ENCODE data around the gene CARMIL1.
"Not testable (repeated sequence)": the region's sequence is repeated elsewhere in the genome, so short reads cannot be mapped to it uniquely, and the experiment has no call there.

The CARMIL1 gene

GRCh38 chr6:25366903-25367545 lies 87.8 kb downstream of the CARMIL1 start:
- in situ Hi-C loops (cut with MboI; ENCODE audit: low sequenced_read_pairs): no loop called here
- no peaks in the 10 kb centered on the region; the same call in 1 of the 2 replicates for H3K9me3 ChIP-seq
- no peaks in the 10 kb centered on the region for H3K27me3 ChIP-seq (ENCODE audit: low read depth)
- no peak for DNase-seq (ENCODE audit: low spot score in 2 of 2)
- peaks cover 6% of the 10 kb centered on the region; the same call in 1 of the 2 replicates for H3K4me1 ChIP-seq
- no peak overlapping the region for H3K4me3 ChIP-seq
- no peaks in the 10 kb centered on the region for H3K36me3 ChIP-seq (replicated peaks)

- Histone ChIP-seq H3K4me1 (peaks cover 6% of the 10 kb centered on the region; the same call in 1 of the 2 replicates), H3K36me3 (replicated peaks) (no peaks in the 10 kb centered on the region), H3K9me3 (no peaks in the 10 kb centered on the region; the same call in 1 of the 2 replicates), H3K4me3 (no peak overlapping the region), H3K27me3 (ENCODE audit: low read depth) (no peaks in the 10 kb centered on the region)
- in situ Hi-C loops (cut with MboI; ENCODE audit: low sequenced_read_pairs): no loop called here
- DNase-seq (ENCODE audit: low spot score in 2 of 2): no peak
These were observed 89.9 kb downstream of the CARMIL1 start for GRCh38 chr6:25369036-25369432.

GRCh38 chr6:25369433-25370177 lies 90.4 kb downstream of the CARMIL1 start:
- H3K9me3 ChIP-seq: no peaks in the 10 kb centered on the region; the same call in 1 of the 2 replicates
- no peak overlapping the region for H3K4me3 ChIP-seq
- DNase-seq (ENCODE audit: low spot score in 2 of 2): no peak
- in situ Hi-C loops (cut with MboI; ENCODE audit: low sequenced_read_pairs): no loop called here
- H3K36me3 ChIP-seq (replicated peaks): no peaks in the 10 kb centered on the region
- H3K4me1 ChIP-seq: peaks cover 6% of the 10 kb centered on the region; the same call in 1 of the 2 replicates
- H3K27me3 ChIP-seq (ENCODE audit: low read depth): no peaks in the 10 kb centered on the region

GRCh38 chr6:25370178-25371036 lies 91.2 kb downstream of the CARMIL1 start:
- Histone ChIP-seq H3K9me3 (no peaks in the 10 kb centered on the region; the same call in 1 of the 2 replicates), H3K36me3 (replicated peaks) (no peaks in the 10 kb centered on the region), H3K27me3 (ENCODE audit: low read depth) (no peaks in the 10 kb centered on the region), H3K4me3 (no peak overlapping the region), H3K4me1 (peaks cover 6% of the 10 kb centered on the region; the same call in 1 of the 2 replicates)
- DNase-seq (ENCODE audit: low spot score in 2 of 2): no peak
- in situ Hi-C loops (cut with MboI; ENCODE audit: low sequenced_read_pairs): no loop called here

- Histone ChIP-seq H3K36me3 (replicated peaks) (no peaks in the 10 kb centered on the region), H3K9me3 (no peaks in the 10 kb centered on the region; the same call in 1 of the 2 replicates), H3K4me3 (no peak overlapping the region), H3K4me1 (peaks cover 6% of the 10 kb centered on the region; the same call in 1 of the 2 replicates), H3K27me3 (ENCODE audit: low read depth) (no peaks in the 10 kb centered on the region)
- no peak for DNase-seq (ENCODE audit: low spot score in 2 of 2)
- in situ Hi-C loops (cut with MboI; ENCODE audit: low sequenced_read_pairs): no loop called here
These were observed 91.8 kb downstream of the CARMIL1 start for GRCh38 chr6:25371037-25371347.

GRCh38 chr6:25375125-25375524 lies 96.0 kb downstream of the CARMIL1 start:
- in situ Hi-C loops (cut with MboI; ENCODE audit: low sequenced_read_pairs): no loop called here
- Histone ChIP-seq H3K4me3 (no peak overlapping the region), H3K9me3 (no peaks in the 10 kb centered on the region; the same call in 1 of the 2 replicates), H3K27me3 (ENCODE audit: low read depth) (no peaks in the 10 kb centered on the region), H3K4me1 (peaks cover under 1% of the 10 kb centered on the region; the same call in 1 of the 2 replicates), H3K36me3 (replicated peaks) (no peaks in the 10 kb centered on the region)
- DNase-seq (ENCODE audit: low spot score in 2 of 2): no peak

GRCh38 chr6:25377664-25378063 lies 98.5 kb downstream of the CARMIL1 start:
- DNase-seq (ENCODE audit: low spot score in 2 of 2): no peak

GRCh38 chr6:25381077-25381476 lies 101.9 kb downstream of the CARMIL1 start:
- no peak overlapping the region for H3K4me3 ChIP-seq
- H3K36me3 ChIP-seq (replicated peaks): no peaks in the 10 kb centered on the region
- H3K9me3 ChIP-seq: no peaks in the 10 kb centered on the region
- H3K27me3 ChIP-seq (ENCODE audit: low read depth): no peaks in the 10 kb centered on the region
- H3K4me1 ChIP-seq: no peaks in the 10 kb centered on the region
- in situ Hi-C loops (cut with MboI; ENCODE audit: low sequenced_read_pairs): no loop called here
- DNase-seq (ENCODE audit: low spot score in 2 of 2): no peak

More at GRCh38 chr6:25377664-25378063, 98.5 kb downstream of the CARMIL1 start:
- Histone ChIP-seq H3K9me3 (no peaks in the 10 kb centered on the region), H3K27me3 (ENCODE audit: low read depth) (no peaks in the 10 kb centered on the region), H3K36me3 (replicated peaks) (no peaks in the 10 kb centered on the region), H3K4me3 (no peak overlapping the region), H3K4me1 (no peaks in the 10 kb centered on the region)
- in situ Hi-C loops (cut with MboI; ENCODE audit: low sequenced_read_pairs): no loop called here

GRCh38 chr6:25382476-25382875 lies 103.3 kb downstream of the CARMIL1 start:
- H3K4me1 ChIP-seq; in situ Hi-C loops (cut with MboI; ENCODE audit: low sequenced_read_pairs); H3K36me3 ChIP-seq (replicated peaks); H3K27me3 ChIP-seq (ENCODE audit: low read depth); H3K9me3 ChIP-seq; DNase-seq (ENCODE audit: low spot score in 2 of 2); H3K4me3 ChIP-seq: not testable (repeated sequence)

- no peaks in the 10 kb centered on the region for H3K9me3 ChIP-seq
These were observed 105.1 kb downstream of the CARMIL1 start for GRCh38 chr6:25384234-25384633.

GRCh38 chr6:25384967-25385366 lies 105.8 kb downstream of the CARMIL1 start:
- Histone ChIP-seq H3K9me3 (no peaks in the 10 kb centered on the region), H3K4me3 (no peak overlapping the region), H3K36me3 (replicated peaks) (no peaks in the 10 kb centered on the region), H3K27me3 (ENCODE audit: low read depth) (no peaks in the 10 kb centered on the region), H3K4me1 (no peaks in the 10 kb centered on the region)
- in situ Hi-C loops (cut with MboI; ENCODE audit: low sequenced_read_pairs): no loop called here
- DNase-seq (ENCODE audit: low spot score in 2 of 2): no peak

More at GRCh38 chr6:25384234-25384633, 105.1 kb downstream of the CARMIL1 start:
- H3K27me3 ChIP-seq (ENCODE audit: low read depth): no peaks in the 10 kb centered on the region
- H3K4me1 ChIP-seq: no peaks in the 10 kb centered on the region
- in situ Hi-C loops (cut with MboI; ENCODE audit: low sequenced_read_pairs): no loop called here
- H3K4me3 ChIP-seq: no peak overlapping the region
- DNase-seq (ENCODE audit: low spot score in 2 of 2): no peak
- no peaks in the 10 kb centered on the region for H3K36me3 ChIP-seq (replicated peaks)

GRCh38 chr6:25387483-25387882 lies 108.3 kb downstream of the CARMIL1 start:
- H3K27me3 ChIP-seq (ENCODE audit: low read depth): no peaks in the 10 kb centered on the region
- DNase-seq (ENCODE audit: low spot score in 2 of 2): no peak
- in situ Hi-C loops (cut with MboI; ENCODE audit: low sequenced_read_pairs): no loop called here
- H3K4me3 ChIP-seq: no peak overlapping the region
- no peaks in the 10 kb centered on the region for H3K4me1 ChIP-seq
- H3K36me3 ChIP-seq (replicated peaks): no peaks in the 10 kb centered on the region
- H3K9me3 ChIP-seq: no peaks in the 10 kb centered on the region

- in situ Hi-C loops (cut with MboI; ENCODE audit: low sequenced_read_pairs): no loop called here
- no peaks in the 10 kb centered on the region for H3K9me3 ChIP-seq
- no peak for DNase-seq (ENCODE audit: low spot score in 2 of 2)
- H3K36me3 ChIP-seq (replicated peaks): no peaks in the 10 kb centered on the region
- H3K27me3 ChIP-seq (ENCODE audit: low read depth): no peaks in the 10 kb centered on the region
- no peaks in the 10 kb centered on the region for H3K4me1 ChIP-seq
- H3K4me3 ChIP-seq: no peak overlapping the region
These were observed 108.7 kb downstream of the CARMIL1 start for GRCh38 chr6:25387911-25388310.

Data from HAP-1 (cell line).